Measurements from ENCODE around the gene IDH3A. TPM values are rescaled to one million over a fixed set of nuclear protein-coding genes. Genes with fewer than 3 reads are reported as not detected.
A peak's percentile ranks its signal among the peaks of the same experiment; 100 is the strongest.

IDH3A gene
- total RNA-seq, 1 experiment from 2014 or later, result 19.6 TPM

- in situ Hi-C loops (cut with HindIII; ENCODE audit: low pct_unique_long_range_greater_than_20kb, low sequenced_read_pairs), result no loop called here
- DNase-seq (ENCODE audit: low read depth), result no peak
Observed at GRCh38 chr15:78208887-78209645, 59.9 kb downstream of the IDH3A start.

GRCh38 chr15:78209646-78210348, 60.6 kb downstream of the IDH3A start:
- no peak for DNase-seq (ENCODE audit: low read depth)
- in situ Hi-C loops (cut with HindIII; ENCODE audit: low pct_unique_long_range_greater_than_20kb, low sequenced_read_pairs), result no loop called here

- in situ Hi-C loops (cut with HindIII; ENCODE audit: low pct_unique_long_range_greater_than_20kb, low sequenced_read_pairs), result no loop called here
- DNase-seq (ENCODE audit: low read depth), result no peak
Observed at GRCh38 chr15:78210349-78210717, 61.2 kb downstream of the IDH3A start.

GRCh38 chr15:78211189-78211921, 62.2 kb downstream of the IDH3A start:
- DNase-seq (ENCODE audit: low read depth), result no peak
- in situ Hi-C loops (cut with HindIII; ENCODE audit: low pct_unique_long_range_greater_than_20kb, low sequenced_read_pairs), result no loop called here

GRCh38 chr15:78212008-78212407, 62.8 kb downstream of the IDH3A start:
- DNase-seq (ENCODE audit: low read depth), result no peak
- in situ Hi-C loops (cut with HindIII; ENCODE audit: low pct_unique_long_range_greater_than_20kb, low sequenced_read_pairs), result no loop called here

GRCh38 chr15:78212546-78213424, 63.6 kb downstream of the IDH3A start:
- peak; percentile 68 for DNase-seq (ENCODE audit: low read depth)
- in situ Hi-C loops (cut with HindIII; ENCODE audit: low pct_unique_long_range_greater_than_20kb, low sequenced_read_pairs), result no loop called here

- in situ Hi-C loops (cut with HindIII; ENCODE audit: low pct_unique_long_range_greater_than_20kb, low sequenced_read_pairs), result no loop called here
- DNase-seq (ENCODE audit: low read depth), result no peak
Observed at GRCh38 chr15:78213425-78213750, 64.2 kb downstream of the IDH3A start.

GRCh38 chr15:78213956-78214355, 64.8 kb downstream of the IDH3A start:
- DNase-seq (ENCODE audit: low read depth), result no peak
- in situ Hi-C loops (cut with HindIII; ENCODE audit: low pct_unique_long_range_greater_than_20kb, low sequenced_read_pairs), result no loop called here

GRCh38 chr15:78216276-78217104, 67.3 kb downstream of the IDH3A start:
- peak; percentile 59 for DNase-seq (ENCODE audit: low read depth)

GRCh38 chr15:78220713-78221112, 71.6 kb downstream of the IDH3A start:
- DNase-seq (ENCODE audit: low read depth), result no peak
- in situ Hi-C loops (cut with HindIII; ENCODE audit: low pct_unique_long_range_greater_than_20kb, low sequenced_read_pairs), result no loop called here

More at GRCh38 chr15:78216276-78217104, 67.3 kb downstream of the IDH3A start:
- in situ Hi-C loops (cut with HindIII; ENCODE audit: low pct_unique_long_range_greater_than_20kb, low sequenced_read_pairs), result no loop called here

Other genes with a start within 250 kb of the IDH3A start
- gene TBC1D2B, start 71.7 kb upstream of the IDH3A start, total RNA-seq (2014; rRNA removed; shearing (Covaris generic); ENCODE audit: low replicate concordance), result 5.2 and 83.5 TPM in 2 replicates
- not detected in 2 replicates for gene SH2D7, start 56.8 kb upstream of the IDH3A start, total RNA-seq (2014; rRNA removed; shearing (Covaris generic); ENCODE audit: low replicate concordance)
- 0.30 and 2.6 TPM in 2 replicates for gene CIB2, start 17.9 kb upstream of the IDH3A start, total RNA-seq (2014; rRNA removed; shearing (Covaris generic); ENCODE audit: low replicate concordance)
- gene ACSBG1, start 85.2 kb downstream of the IDH3A start, total RNA-seq (2014; rRNA removed; shearing (Covaris generic); ENCODE audit: low replicate concordance), result not detected in 2 replicates
- not detected in 2 replicates for gene DNAJA4, start 115.2 kb downstream of the IDH3A start, total RNA-seq (2014; rRNA removed; shearing (Covaris generic); ENCODE audit: low replicate concordance)
- gene SKIC8, start 150.2 kb downstream of the IDH3A start, total RNA-seq (2014; rRNA removed; shearing (Covaris generic); ENCODE audit: low replicate concordance), result 58.7 and 90.7 TPM in 2 replicates
- gene CRABP1, start 191.0 kb downstream of the IDH3A start, total RNA-seq (2014; rRNA removed; shearing (Covaris generic); ENCODE audit: low replicate concordance), result not detected in 2 replicates